NCI-H1092 treated with DMSO at 0.1 percent for 48 hours (cell line): ENCODE measurements around the gene LRRC15.

ENCODE experiments used
- DNase-seq: peaks from one replicate; lab custom pipeline; 2025; lab: John Stamatoyannopoulos, UW

The LRRC15 gene

DNA sequence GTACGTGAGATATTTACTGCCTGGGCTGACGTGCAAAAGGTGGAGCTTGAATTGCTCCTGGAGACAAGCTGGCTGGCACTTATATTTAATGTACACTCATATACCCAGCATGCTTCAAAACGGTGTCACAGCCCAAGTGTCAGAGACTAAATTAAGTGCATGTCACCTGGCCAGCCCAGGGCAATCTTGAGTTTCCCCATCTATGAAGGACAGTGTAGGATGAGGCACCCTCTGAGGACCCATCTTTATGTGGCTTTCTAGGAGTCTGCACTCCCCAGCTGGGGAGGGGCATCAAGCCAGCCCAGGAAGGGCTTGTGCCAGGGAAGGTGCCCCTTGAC, 5.3 kb downstream of the LRRC15 start:
- no peak for DNase-seq

DNA sequence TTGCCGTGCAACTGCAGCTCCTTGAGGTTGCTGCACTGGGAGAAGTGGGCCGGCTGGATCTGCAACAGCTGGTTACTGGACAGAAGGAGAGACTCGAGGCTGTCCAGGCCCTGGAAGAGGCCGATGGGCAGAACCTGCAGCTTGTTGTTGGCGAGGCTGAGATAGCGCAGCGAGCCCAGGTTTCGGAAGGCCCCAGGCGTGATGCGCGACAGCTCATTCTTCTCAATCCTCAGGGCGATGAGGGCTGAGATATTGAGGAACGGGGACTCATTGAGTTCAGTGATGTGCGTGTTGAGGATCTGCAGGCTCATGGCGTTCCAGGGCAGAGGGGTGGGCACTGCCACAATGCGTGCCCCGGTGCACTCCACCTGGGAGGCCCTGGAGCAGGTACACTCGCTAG, 9.0 kb downstream of the LRRC15 start:
- DNase-seq, result no peak

DNA sequence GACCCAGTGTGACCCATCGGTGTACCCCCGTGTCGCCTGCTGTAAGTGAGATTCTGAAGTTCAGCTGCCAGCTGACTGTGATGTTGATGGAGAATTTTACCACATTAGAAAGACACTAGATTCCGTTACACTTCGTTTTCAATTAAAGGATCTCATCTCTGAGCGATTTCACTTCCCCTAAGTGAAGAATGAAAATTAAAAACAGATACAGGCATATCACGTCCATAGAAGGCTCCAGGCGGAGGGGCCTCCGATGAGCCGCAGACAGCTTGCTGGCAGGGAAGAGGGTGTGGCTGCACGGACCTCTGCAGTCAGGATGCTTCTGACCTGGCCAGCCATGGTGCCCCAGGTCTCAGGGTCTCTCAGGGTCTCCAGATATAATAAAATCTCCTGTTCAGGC, 11.9 kb downstream of the LRRC15 start:
- no peak for DNase-seq

DNA sequence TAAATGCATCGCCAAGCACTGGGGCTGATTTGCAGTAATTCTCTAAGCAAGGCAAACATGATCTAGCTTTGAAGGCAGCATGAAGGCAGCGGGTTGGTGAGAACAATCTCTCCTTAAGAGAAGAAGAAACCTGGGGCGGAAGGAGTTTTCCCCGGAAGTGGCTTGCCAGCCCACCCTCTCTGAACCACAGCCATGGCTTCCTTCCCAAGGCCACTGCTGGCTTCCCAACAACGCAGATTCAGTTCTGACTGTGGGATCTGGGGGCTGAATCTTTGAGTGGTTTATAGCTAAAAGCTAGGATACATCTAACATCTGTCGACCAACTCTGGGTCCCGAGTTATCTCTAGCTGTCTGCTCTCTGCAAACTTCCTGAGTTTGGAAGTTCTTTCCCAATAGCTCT, 14.2 kb downstream of the LRRC15 start:
- no peak for DNase-seq

DNA sequence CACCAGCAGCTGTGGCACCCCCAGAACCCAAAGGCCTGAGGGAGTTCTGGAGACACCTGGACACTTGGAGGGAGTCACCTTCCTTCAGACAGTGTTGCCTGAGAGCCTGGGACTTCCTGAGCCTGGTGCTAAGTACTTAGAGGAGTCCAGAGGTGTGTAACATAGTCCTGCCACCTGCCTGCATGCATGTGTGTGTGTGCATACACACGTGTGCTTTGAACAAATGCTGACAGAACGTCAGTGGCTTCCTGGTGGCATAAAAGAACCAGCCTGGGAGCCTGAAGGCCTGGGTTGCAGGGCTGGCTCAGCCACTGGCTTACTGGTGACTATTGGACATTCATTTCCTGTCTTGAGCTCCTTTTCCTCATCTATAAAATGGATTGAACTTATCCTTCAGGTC, 15.2 kb downstream of the LRRC15 start:
- no peak for DNase-seq

DNA sequence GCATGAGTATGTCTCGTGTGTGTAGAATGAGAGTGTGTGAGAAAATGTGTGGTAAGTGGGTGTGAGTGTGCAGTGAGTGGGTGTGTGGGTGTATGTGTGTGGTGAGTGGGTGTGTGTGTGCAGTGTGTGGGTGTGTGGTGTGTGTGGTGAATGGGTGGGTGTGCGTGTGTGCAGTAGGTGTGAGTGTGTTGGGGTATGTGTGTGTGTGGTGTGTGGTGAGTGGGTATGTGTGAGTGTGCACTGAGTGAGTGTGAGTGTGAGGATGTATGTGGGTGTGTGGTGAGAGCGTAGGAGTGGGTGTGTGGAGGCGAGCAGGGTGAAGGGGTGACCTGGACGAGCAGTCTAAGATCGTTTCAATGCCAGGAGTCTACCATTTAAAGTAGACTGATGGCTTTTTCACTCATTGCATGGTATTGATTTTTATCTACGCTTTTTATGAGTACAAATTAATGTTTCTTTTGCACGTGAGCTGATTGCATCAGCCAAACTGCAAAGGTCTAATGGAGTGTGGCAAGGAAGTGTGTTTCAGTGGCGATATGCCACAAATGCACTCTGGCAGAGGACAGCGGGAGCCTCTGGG, 16.8 kb downstream of the LRRC15 start:
- DNase-seq, result no peak

DNA sequence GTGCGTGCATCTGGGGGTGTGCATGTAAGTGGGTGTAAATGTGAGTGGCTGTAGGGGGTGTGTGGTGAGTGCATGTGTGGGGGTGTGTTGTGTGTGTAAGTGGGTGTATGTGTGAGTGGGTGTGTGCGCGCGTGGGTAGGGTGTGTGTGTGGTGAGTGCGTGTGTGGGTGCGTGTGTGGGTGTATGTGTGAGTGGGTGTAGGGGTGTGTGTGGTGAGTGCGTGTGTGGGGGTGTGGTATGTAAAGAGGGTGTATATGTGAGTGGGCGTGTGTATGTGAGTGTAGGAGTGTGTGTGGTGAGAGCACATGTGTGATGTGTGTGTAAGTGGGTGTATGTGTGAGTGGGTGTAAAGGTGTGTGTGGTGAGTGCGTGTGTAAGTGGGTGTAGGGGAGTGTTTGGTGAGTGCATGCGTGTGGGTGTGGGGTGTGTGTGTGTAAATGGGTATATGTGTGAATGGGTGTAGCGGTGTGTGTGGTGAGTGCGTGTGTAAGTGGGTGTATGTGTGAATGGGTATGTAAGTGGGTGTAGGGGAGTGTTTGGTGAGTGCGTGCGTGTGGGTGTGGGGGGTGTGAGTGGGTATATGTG, 17.5 kb downstream of the LRRC15 start:
- DNase-seq, result no peak

DNA sequence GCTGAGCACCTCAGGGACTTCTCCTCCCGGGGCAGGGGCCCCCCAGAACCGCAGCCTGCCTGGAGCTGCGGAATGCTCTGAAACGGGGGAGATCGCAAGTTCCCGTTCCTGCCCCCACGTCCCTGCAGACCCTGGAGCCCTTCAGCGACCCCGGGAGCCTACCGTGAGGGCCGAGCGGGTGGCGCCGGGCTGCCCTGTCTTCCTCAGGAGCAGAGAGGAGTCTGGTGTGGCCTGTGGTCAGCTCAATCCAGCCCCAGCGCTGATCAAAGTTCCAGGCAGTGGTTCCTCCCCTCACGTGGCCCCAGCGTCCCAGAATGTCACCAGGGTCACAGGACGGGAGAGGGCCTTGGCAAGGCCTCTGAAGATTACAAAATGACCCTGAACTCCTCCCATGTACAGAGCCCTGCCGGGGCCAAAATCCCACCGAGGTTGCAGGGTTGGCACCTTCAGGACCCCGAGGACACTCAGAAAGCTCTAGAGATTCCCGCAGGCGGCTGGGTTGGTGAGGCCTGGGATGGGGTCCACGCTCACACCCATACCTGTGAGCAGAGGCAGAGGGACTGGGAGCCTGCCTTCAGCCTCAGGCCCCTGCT, 18.4 kb downstream of the LRRC15 start, which contains the start of gene CPN2:
Gene CPN2 (minus strand): TSS at position 249 of the 593 bp plus-strand sequence. CDS start 8,626 bp downstream, outside the sequence.
- DNase-seq, result no peak

DNA sequence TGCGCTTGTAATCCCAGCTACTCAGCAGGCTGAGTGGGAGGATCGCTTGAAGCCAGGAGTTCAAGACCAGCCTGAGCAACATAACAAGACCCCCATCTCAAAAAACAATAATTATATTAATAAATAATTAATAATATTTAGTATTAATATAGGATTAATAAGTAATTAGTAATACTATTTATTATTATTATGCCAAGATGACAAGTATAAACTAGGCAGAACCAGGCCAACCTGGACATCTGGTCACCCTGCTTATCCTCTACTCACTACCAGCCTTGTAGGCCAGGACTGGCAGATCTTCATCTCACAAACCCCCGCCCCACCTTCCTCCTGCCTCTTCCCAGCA, 18.8 kb downstream of the LRRC15 start:
- no peak for DNase-seq

DNA sequence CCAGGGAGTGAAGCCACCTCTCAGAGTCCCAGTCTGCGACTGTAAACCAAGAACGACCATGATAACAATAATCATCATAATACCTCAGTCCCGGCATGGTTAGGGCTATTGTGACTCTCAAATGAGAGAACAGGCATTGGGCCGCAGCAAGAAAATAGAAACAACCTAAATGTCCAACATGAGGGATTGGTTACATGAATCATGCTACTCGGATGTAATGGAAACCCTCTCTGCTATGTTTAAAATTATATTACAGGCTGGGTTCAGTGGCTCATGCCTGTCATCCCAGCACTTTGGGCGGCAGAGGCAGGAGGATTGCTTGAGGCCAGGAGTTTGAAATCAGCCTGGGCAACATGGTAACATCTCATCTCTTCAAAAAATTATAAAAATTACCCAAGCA, 21.2 kb downstream of the LRRC15 start:
- no peak for DNase-seq

DNA sequence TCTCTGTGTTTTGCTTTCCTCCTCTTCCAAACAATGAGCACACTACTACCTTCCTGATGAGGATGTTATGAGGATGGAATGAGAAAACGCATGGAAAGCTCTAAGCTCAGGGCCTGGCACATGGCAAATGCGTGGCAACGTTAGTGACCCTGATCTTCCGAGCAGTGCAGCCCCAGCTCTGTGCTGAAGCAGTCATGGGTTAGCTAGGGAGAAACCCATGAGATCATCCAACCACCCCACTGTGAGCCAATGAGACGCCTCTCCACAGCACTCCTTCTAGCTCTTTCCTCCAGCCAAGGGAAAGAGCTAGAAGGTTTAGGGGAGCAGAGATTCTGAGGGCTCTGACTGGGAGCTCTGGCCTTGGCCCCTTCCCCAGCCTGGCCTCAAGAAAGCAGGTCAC, 22.9 kb downstream of the LRRC15 start:
- DNase-seq, result no peak

DNA sequence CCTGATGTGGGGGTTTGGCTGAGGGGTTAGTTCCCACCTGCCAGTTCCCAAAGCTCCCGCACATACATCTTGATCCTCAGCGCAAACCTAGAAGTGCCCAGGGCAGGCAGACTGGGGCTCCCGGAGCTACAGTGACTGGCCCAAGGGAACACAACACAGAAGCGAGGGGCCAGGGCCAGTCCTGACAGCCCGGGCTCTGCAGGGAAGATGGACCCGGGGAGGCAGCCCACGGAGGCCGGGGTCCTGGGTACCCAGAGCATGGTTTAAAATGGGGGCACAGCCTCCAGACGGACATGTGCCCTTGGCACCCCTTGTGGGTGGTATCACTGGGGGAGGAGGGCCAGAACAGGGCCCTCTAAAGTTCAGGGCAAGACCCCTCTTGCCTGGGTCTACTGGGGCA, 23.5 kb downstream of the LRRC15 start:
- no peak for DNase-seq

DNA sequence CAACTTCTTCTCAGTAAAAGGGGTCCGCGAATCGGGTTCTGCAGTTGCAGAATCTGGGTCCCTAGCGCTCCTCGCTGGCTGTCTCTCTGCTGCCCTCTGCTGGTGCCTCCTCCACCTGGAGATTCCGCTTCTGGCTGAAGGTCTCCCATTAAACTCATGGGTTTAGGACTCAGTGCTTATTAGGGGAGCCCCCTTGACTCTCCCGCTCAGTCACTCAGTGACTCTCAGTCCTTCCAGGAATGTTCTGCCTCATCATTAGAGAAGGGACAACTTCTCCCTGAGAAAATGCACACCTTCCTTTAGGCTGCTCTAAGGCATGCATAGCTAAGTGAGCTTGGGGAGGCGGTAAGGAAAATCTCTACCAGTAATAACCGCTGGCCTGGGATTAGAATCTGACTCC, 25.5 kb downstream of the LRRC15 start:
- peak; percentile 12 for DNase-seq

DNA sequence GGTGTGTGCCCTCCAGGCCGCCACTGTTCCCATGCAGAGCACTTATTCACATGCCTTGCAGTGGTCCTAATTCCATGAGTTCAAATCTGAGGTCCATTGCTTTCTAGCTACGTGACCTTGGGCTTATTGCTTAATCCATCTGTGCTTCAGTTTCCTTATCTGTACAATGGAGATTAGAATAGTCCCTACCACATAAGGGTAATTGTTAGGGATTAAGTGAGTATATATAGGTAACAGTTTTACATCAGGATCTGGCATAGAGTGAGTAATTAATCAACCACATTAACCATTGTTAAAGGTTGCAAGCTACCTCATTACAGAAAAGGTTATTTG, 26.0 kb downstream of the LRRC15 start:
- DNase-seq, result no peak

DNA sequence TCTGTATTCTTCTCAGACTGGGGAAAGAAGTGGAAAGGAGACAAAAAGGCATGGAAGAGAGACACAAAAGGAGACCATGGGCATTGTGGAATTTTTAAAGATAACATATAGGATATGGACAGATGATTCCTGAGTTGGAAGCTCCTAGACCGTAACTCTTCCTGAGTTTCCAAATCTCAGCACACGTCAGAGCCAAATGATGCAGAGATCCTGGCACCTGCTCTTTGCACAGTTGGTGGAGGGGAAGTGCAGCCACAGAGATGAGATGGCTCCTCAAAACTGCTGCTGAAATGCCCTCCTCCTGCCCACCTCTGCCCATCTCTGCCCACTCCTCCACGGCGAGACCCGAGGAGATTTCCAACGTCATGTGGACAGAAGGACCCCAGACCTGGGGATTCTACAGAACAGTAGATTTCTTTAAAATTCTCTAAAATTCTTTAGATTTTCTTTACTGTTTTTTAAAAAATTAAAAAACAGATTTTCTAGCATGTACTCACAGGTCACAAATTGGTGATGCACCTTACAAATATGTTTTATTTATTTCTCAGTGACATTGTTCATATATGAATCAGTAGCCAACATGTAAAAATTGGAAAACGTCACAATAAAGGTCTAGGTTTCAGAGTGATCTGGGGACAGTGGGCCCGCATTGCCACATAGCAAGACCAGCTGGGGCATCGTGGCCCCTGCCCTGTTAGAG, 26.5 kb downstream of the LRRC15 start:
- DNase-seq, result no peak

DNA sequence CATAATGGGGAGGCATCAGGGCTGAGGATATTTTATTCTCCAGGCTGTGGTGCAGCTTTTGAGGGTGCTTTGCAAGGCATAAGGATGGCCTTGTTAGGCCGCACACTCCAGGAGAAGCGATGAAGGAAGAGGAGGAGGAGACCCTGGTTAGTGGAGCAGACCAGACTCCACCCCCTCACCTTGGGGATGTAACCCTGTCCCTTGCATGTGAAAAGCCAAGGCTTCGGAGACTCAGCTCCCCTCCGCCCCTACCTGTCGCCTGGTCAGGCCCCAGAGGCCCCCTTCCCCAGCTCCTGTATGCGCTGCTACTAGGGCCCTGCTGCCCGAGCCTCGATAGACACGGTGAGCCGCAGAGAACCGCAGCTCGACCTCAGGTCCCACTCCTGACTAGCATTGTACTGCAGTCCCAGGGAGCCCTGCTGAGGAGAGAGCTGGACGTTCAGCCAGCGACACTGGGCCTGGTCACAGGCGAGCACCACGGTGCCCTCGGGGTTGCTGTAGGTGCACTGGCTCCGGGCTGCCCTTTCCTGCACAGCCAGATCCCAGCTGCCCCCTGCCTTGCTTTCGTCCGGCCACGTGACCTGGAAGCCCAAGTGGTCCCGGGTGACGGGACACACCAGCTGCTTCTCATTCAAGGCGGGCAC, 28.7 kb downstream of the LRRC15 start:
- no peak for DNase-seq

DNA sequence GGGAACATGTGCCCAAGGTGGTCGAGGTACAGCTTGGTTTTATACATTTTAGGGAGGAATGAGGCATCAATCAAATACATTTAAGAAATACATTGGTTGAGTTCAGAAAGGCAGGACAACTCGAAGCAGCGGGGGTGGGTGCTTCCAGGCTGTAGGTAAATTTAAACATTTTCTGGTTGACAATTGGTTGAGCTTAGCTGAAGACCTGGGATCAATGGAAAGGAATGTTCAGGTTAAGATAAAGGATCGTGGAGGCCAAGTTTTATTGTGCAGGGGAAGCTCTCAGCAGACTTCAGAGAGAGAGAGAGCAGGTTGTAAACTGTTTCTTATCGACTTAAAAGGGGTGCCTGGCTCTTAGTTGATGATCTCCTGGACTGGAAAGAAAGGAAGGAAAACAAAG, 29.7 kb downstream of the LRRC15 start:
- no peak for DNase-seq

DNA sequence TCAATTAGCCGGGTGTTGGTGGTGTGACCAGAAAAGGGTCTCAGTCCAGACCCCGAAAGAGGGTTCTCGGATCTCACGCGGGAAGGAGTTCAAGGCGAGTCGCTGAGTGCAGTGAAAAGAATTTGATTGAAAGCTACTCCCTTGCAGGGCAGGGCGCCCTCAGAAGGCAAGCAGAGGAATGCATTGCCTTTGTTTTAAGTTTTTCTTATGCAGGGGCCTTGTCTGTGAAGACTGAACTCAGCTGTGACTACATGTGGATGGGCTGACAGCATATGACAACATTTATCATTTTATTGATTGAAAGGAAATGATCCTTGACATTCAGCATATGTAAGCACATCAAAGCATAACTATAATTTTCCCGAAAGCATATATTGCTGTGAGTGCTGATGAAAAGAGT, 30.2 kb downstream of the LRRC15 start:
- no peak for DNase-seq

DNA sequence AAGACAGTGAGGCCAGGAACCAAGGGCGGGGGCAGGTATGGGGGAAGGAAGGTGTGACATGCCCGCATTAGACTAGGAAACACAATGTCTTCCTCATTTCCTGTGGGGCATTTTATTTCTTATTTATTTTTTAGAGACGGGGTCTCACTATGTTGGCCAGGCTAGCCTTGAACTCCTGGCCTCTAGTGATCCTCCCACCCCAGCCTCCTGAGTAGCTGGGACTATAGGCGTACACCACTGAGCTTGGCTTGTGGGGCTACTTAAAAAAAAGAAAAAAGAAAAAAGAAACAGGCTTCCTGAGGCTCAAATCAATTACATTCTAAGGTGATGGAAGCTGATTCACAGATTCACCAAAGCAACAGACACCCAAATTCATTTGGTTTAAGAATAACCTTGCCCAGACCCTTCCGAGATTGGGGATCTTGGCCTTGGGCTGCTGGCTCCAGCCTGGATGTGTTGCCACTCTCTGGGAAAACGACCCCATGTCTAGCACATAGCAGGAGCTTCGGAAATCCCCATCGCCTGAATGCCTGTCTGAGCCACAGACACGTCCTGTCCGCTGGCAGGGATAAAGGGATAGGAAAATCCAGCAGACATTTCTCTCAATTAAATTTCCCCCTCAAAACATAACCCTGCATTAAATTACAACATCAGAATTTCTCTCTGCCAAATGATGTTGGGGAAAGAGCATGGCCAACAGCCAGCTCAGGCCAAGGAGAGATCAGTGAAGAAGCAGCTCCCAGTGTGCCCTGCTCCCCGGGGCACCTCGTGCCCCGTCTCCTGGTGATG, 31.4 kb downstream of the LRRC15 start:
- no peak for DNase-seq

DNA sequence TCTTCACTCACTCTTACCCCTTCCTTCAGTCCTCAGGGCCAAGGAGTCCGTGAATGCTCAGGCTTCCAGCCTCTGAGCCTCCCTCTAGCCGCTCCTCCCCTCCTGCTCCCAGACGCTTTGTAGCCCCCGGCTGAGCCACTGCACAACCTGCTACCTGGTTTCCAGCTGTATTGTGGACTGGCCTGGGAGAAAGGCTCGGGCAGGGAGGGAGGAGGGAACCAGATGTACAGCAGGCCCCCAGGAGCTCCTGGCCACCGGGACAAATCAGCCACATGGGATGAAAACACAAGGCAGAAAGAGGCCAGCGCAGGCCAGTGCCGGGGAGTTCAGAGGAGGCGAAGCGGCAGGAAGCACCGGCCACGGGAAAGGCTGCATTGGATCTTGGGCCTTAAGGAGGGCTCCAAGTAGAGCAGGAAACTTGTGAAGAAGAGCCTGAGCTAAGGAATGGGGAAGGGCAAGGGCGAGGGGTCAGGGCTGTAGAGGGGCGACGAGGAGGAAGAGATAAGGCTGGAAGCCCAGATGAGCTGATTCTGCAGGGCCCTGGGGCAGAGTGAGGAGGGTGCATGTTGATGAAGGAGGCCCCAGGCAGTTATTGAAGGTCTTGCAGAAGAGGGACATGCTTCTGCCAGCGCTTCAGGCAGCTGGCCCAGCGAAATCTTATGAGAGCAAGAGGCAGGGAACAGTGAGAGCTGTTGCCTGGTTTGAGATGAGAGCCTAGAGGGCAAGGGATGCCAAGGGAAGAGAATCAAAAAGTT, 32.8 kb downstream of the LRRC15 start:
- DNase-seq, result no peak

DNA sequence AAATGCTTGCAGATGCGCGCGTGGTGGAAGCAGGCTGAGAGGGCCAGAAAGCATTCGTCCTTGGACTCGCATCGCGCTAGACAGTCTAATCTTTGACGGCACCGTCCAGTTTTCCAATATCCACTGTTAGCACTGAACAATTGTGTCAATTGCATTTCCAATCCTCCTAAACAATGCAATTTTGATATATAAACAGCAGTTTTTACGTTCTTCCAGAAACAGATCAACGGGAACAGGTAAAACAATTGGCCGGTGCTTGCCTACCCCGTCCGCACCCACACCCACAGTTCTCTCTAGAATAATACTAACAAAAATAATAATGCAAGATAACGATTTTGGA, 35.6 kb downstream of the LRRC15 start:
- DNase-seq, result no peak
